Measurements from ENCODE around the gene TM9SF3.

DNA sequence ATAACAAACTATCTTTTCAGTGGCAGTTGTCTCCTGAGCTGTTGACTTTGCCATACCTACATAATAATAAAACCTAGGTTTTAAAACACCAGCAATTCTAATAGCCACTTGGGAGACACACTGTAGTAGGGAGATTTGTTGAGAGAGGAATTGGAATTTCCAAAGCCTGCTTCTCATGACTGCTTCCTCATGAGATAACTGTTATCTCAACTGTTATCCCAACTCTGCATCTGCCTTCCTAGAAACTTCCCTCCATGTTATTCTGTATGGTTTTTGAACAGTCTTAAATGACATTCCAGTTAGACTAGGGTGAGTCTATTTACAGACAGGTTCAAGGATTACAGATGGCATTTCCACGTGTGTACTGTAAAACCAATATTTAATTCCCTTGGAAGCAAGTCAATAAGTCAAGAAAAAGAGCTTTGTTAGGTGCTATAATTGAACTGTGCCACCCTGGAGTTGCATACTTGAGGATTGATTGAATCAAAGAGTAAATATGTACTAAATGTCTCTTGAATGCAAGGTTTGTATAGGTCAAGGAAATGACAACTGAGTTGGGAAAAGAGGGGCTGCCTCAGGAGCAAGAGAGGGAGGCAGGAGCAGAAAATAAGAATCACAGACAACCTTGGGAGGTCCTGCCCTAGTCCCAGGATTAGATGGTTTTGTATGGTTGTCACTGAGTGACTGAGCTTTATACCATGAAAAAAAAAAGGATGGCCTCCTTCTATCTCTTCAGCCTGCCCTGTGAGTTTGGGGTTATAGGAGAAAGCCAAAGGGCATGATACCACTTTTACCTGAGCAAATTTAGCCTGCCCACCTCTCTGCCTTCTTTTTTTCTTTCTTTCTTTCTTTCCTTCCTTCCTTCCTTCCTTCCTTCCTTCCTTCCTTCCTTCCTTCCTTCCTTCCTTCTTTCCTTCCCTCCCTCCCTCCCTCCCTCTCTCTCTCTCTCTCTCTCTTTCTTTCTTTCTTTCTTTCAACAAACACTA, 9.9 kb upstream of the TM9SF3 start:
- TF ChIP-seq EZH2 (IDR thresholded peaks at IDR 0.05) (no peak), POLR2AphosphoS5 (IDR thresholded peaks at IDR 0.05; ENCODE audit: borderline replicate concordance, low read depth, low read length) (no peak)

Measured in SK-N-MC (cell line).